ENCODE measurements around the gene ERBB3. TPM values are rescaled to one million over a fixed set of nuclear protein-coding genes. Genes with fewer than 3 reads are reported as not detected.

ERBB3 gene
- total and polyA plus RNA-seq, 2 of the 8 experiments (the other 6 are each of a cell fraction or from before 2014, with no cell fraction given) = 33.9 to 52.4 TPM

DNA sequence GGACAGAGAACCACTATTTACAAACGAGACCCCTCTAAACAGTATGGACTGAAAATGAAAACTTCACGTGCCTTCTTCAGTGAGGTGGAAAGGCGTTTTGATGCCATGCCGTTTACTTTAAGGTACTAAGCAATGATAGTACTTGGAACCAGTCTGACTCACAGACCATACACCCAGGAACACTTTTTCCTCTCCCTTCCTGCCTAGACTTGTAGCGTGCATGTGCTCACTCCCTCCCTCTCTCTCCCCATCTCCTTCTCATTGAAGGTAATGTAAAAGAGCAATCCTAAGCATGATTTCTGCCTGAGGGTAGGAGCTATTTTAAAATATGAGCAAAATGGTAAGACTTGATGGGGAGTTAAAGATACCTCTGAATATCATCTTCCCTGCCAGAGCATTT is 30.6 kb downstream of the ERBB3 start:
- no peak overlapping the region for H2BK20ac ChIP-seq (ENCODE audit: low read length)
- H2BK15ac ChIP-seq (ENCODE audit: low read length) = no peak overlapping the region
- H2BK12ac ChIP-seq (ENCODE audit: low read depth, low read length) = no peak overlapping the region
- H3K9me3 ChIP-seq (ENCODE audit: insufficient read depth in 2 of 2, low read depth in 1 of 2, low read length in 1 of 2) = no peaks in the 10 kb centered on the region
- FAIRE-seq (no peak), DNase-seq (ENCODE audit: low read depth in 1 of 2, low spot score in 2 of 2) (no peak)
- H3K27ac ChIP-seq (ENCODE audit: low read depth, low read length) = no peak overlapping the region
- no peak overlapping the region for H4K91ac ChIP-seq (replicated peaks; ENCODE audit: insufficient read length, low read length)
- ChIA-PET POLR2A (ENCODE audit: partially characterized antibody) (interaction anchor here (0.9 to 11.1 kb wide), 5 partner anchors 7 to 66 kb away, joined by 3 to 267 read pairs (median 4); partner anchors contain the start of genes ERBB3, RPL41 and ZC3H10), CTCF (ENCODE audit: partially characterized antibody) (interaction anchor here (0.6 to 1.4 kb wide), 7 partner anchors 8 to 381 kb away, joined by 3 to 5 read pairs (median 3); no protein-coding TSS in a partner anchor)
- H3K4me2 ChIP-seq (ENCODE audit: insufficient read depth in 1 of 2, low read depth in 2 of 2, low read length in 2 of 2) = no peak overlapping the region
- H3K4ac ChIP-seq (replicated peaks; ENCODE audit: insufficient read length, low read depth, low read length) = no peak overlapping the region
- peaks cover 42 to 72% (median 65%) of the 10 kb centered on the region in 4 experiments for H3K36me3 ChIP-seq (ENCODE audit: control insufficient read depth in 2 of 4, insufficient read depth in 4 of 4, low read length in 3 of 4)
- H4K8ac ChIP-seq (ENCODE audit: extremely low read depth, insufficient read depth, low read length) = no peak overlapping the region
- 93% methylated on average over 5 of the region's 5 CpGs; no CpG with 5 or more reads in 1 of the 2 experiments for WGBS, 2 experiments (ENCODE audit: extremely low coverage in 1 of 2, insufficient coverage in 1 of 2, insufficient read length in 1 of 2, insufficient replicate concordance in 2 of 2, low coverage in 1 of 2, low lambda C conversion rate in 2 of 2, missing lambda C conversion rate in 1 of 2)
- H2AK5ac ChIP-seq (ENCODE audit: low read depth, low read length) = no peak overlapping the region
- no peak overlapping the region for H3K23ac ChIP-seq (ENCODE audit: insufficient read length)
- H2AFZ ChIP-seq (ENCODE audit: low read length) = no peak overlapping the region
- H3K27me3 ChIP-seq (replicated peaks in 1 of 4; ENCODE audit: control insufficient read depth in 3 of 4, extremely low read depth in 1 of 4, insufficient read depth in 3 of 4, low read length in 3 of 4) = no peaks in the 10 kb centered on the region
- H3K18ac ChIP-seq (ENCODE audit: extremely low read depth, low read length) = no peak overlapping the region
- H3K4me3 ChIP-seq (ENCODE audit: extremely low read depth in 1 of 4, insufficient read depth in 2 of 4, low read depth in 3 of 4, low read length in 4 of 4) = no peak overlapping the region
- no peak overlapping the region for H2BK5ac ChIP-seq (ENCODE audit: low read depth, low read length)
- no peak overlapping the region for H3K9ac ChIP-seq (replicated peaks in 1 of 4; ENCODE audit: extremely low read depth in 1 of 4, low read depth in 3 of 4, low read length in 3 of 4)
- peaks cover 0 to 3% of the 10 kb centered on the region in 2 experiments for H4K20me1 ChIP-seq (replicated peaks in 1 of 2; ENCODE audit: control insufficient read depth in 1 of 2, insufficient read depth in 2 of 2, low read length in 2 of 2)
- H4K5ac ChIP-seq (ENCODE audit: insufficient read length, low read depth, low read length) = no peak overlapping the region
- H3K79me2 ChIP-seq (ENCODE audit: control insufficient read depth in 1 of 2, insufficient read depth in 2 of 2, low read length in 2 of 2) = peaks cover 12 to 20% of the 10 kb centered on the region in 2 experiments
- H3K14ac ChIP-seq (ENCODE audit: insufficient read length) = no peak overlapping the region
- peaks cover 1% of the 10 kb centered on the region for H3K23me2 ChIP-seq (ENCODE audit: low read depth, low read length)
- H3K79me1 ChIP-seq (ENCODE audit: low read depth, low read length) = 0 out of 2 replicates have a peak, but pooled peaks cover under 1% of the 10 kb centered on the region
- peaks cover 0 to 6% (median 2%) of the 10 kb centered on the region in 4 experiments; a peak in 5 of 7 replicates for H3K4me1 ChIP-seq (replicated peaks in 1 of 4; ENCODE audit: control insufficient read depth in 3 of 4, insufficient read depth in 4 of 4, low read length in 3 of 4)
- no peak overlapping the region for H3K56ac ChIP-seq (replicated peaks; ENCODE audit: insufficient read length, low read depth, low read length)
- H2BK120ac ChIP-seq (replicated peaks; ENCODE audit: low read depth, low read length) = no peak overlapping the region
- TF ChIP-seq SP4 (IDR thresholded peaks at IDR 0.05; ENCODE audit: low read length) = no peak
- TF ChIP-seq CHD1 (IDR thresholded peaks at IDR 0.05; ENCODE audit: low read depth, low read length) = no peak
- no peak for TF ChIP-seq SRF (IDR thresholded peaks at IDR 0.05; ENCODE audit: low read depth, low read length)
- no peak for TF ChIP-seq POU5F1 (IDR thresholded peaks at IDR 0.05; ENCODE audit: low read depth, low read length)
- no peak for TF ChIP-seq ATF3 (IDR thresholded peaks at IDR 0.05; ENCODE audit: insufficient read depth, low read depth, low read length)
- TF ChIP-seq KDM4A (IDR thresholded peaks at IDR 0.05; ENCODE audit: low read depth, low read length, severe bottlenecking) = no peak
- no peak for TF ChIP-seq MAFK (IDR thresholded peaks at IDR 0.05; ENCODE audit: low read depth, low read length)
- no peak for TF ChIP-seq BACH1 (IDR thresholded peaks at IDR 0.05; ENCODE audit: low read length)
- TF ChIP-seq GTF2F1 (IDR thresholded peaks at IDR 0.05; ENCODE audit: borderline replicate concordance, low read depth, low read length) = no peak
- no peak for TF ChIP-seq RAD21 (IDR thresholded peaks at IDR 0.05 in 1 of 2, conservative IDR thresholded peaks at IDR 0.05 in 1 of 2; ENCODE audit: low read depth in 2 of 2, low read length in 2 of 2)
- TF ChIP-seq NRF1 (IDR thresholded peaks at IDR 0.05; ENCODE audit: low read depth, low read length) = no peak
- TF ChIP-seq CREB1 (IDR thresholded peaks at IDR 0.05) = no peak
- no peak for TF ChIP-seq JUND (IDR thresholded peaks at IDR 0.05; ENCODE audit: low read length)
- TF ChIP-seq MAX (IDR thresholded peaks at IDR 0.05) = no peak

Data from H1 (cell line).